GM23248 (cell line): ENCODE results near the gene FGF22.

Experiments
- EZH2 ChIP-seq: fragments of 200-600 bp; sonication (generic); IDR thresholded peaks from 2 replicates; pipeline ENCODE4 v1.6.1; 2018; ENCODE audit warnings: antibody characterized with exemption, mild to moderate bottlenecking; ENCODE audit not compliant: insufficient read depth, poor library complexity, severe bottlenecking
- EZH2phosphoT487 ChIP-seq: fragments of 200-600 bp; sonication (generic); IDR thresholded peaks from 2 replicates; pipeline ENCODE4 v1.6.1; 2018; ENCODE audit warnings: antibody characterized with exemption, moderate library complexity, mild to moderate bottlenecking, low read depth; ENCODE audit not compliant: insufficient read depth

DNA sequence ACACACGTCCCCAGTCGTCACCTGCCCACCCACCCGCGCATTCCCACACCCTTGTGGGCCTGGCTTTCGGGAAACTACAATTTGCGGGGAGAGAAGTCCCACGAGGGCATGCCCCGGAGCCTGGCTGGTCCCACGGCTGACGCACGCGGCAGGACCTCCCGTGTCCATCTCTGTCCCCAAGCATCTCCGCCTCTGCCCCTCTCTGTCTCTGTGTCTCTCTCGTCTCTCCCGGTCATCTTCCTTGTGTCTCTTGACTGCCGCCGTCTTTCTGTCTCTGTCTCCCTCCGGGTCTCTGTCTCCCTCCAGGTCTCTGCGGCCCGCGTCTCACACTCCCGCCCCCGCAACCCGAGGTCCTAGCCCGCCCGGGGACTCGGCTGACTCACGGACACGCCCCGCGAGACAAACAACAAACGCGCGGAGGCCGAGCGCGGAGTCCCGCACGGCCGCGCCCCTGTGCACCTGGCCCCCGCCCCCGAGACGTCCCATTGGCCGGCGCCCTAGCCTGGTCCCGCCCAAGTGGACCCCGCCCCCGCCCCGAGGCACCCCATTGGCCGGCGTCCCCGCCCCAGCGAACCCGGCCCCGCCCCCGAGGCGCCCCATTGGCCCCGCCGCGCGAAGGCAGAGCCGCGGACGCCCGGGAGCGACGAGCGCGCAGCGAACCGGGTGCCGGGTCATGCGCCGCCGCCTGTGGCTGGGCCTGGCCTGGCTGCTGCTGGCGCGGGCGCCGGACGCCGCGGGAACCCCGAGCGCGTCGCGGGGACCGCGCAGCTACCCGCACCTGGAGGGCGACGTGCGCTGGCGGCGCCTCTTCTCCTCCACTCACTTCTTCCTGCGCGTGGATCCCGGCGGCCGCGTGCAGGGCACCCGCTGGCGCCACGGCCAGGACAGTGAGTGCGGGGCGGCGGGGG, at the start of gene FGF22:
- no peak for TF ChIP-seq EZH2
- no peak for TF ChIP-seq EZH2phosphoT487
